Measurements from ENCODE around the gene FEZ2. TPM values are rescaled to one million over a fixed set of nuclear protein-coding genes. Genes with fewer than 3 reads are reported as not detected.

The FEZ2 gene
- total RNA-seq, 1 donor from 2014 or later = 70.7 TPM

GRCh38 chr2:36549165-36549574, 48.8 kb downstream of the FEZ2 start:
- H2AFZ ChIP-seq (replicated peaks) = no peak overlapping the region
- no peak for DNase-seq (ENCODE audit: low spot score)
- no peak overlapping the region for H3K27ac ChIP-seq
- H3K4me3 ChIP-seq = no peak overlapping the region
- Mint-ChIP-seq H3K4me1 (no peaks in the 10 kb centered on the region), H3K27ac (no peak overlapping the region), H3K4me3 (no peak overlapping the region), H3K36me3 (peaks cover 29% of the 10 kb centered on the region), H3K9me3 (no peaks in the 10 kb centered on the region), H3K27me3 (ENCODE audit: insufficient read depth, low read depth) (no peaks in the 10 kb centered on the region)
- H3K36me3 ChIP-seq = no peaks in the 10 kb centered on the region
- TF ChIP-seq, protein P1, sequence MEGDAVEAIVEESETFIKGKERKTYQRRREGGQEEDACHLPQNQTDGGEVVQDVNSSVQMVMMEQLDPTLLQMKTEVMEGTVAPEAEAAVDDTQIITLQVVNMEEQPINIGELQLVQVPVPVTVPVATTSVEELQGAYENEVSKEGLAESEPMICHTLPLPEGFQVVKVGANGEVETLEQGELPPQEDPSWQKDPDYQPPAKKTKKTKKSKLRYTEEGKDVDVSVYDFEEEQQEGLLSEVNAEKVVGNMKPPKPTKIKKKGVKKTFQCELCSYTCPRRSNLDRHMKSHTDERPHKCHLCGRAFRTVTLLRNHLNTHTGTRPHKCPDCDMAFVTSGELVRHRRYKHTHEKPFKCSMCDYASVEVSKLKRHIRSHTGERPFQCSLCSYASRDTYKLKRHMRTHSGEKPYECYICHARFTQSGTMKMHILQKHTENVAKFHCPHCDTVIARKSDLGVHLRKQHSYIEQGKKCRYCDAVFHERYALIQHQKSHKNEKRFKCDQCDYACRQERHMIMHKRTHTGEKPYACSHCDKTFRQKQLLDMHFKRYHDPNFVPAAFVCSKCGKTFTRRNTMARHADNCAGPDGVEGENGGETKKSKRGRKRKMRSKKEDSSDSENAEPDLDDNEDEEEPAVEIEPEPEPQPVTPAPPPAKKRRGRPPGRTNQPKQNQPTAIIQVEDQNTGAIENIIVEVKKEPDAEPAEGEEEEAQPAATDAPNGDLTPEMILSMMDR (IDR thresholded peaks at IDR 0.05) = no peak
- TF ChIP-seq EZH2phosphoT487 (IDR thresholded peaks at IDR 0.05) (no peak), EZH2 (IDR thresholded peaks at IDR 0.05) (no peak)
- H3K79me2 ChIP-seq (ENCODE audit: low read depth) = no peaks in the 10 kb centered on the region
- H3K4me1 ChIP-seq = no peaks in the 10 kb centered on the region
- no peak overlapping the region for H3K4me2 ChIP-seq
- H3K9me3 ChIP-seq (ENCODE audit: low read depth) = no peaks in the 10 kb centered on the region
- no peak overlapping the region for H3K9ac ChIP-seq
- H3K27me3 ChIP-seq = no peaks in the 10 kb centered on the region
- H4K20me1 ChIP-seq (ENCODE audit: low read depth) = no peaks in the 10 kb centered on the region
- H3F3A ChIP-seq (ENCODE audit: low read depth) = no peaks in the 10 kb centered on the region

GRCh38 chr2:36547906-36548305, 50.1 kb downstream of the FEZ2 start:
- Histone ChIP-seq H3K4me3 (no peak overlapping the region), H3K9ac (no peak overlapping the region), H2AFZ (replicated peaks) (no peak overlapping the region), H4K20me1 (ENCODE audit: low read depth) (no peaks in the 10 kb centered on the region), H3K9me3 (ENCODE audit: low read depth) (no peaks in the 10 kb centered on the region), H3K27me3 (no peaks in the 10 kb centered on the region), H3K4me2 (no peak overlapping the region), H3K27ac (no peak overlapping the region), H3K36me3 (no peaks in the 10 kb centered on the region), H3K79me2 (ENCODE audit: low read depth) (no peaks in the 10 kb centered on the region), H3K4me1 (no peaks in the 10 kb centered on the region), H3F3A (ENCODE audit: low read depth) (no peaks in the 10 kb centered on the region)
- H3K4me1 Mint-ChIP-seq = no peaks in the 10 kb centered on the region
- peaks cover 25% of the 10 kb centered on the region for H3K36me3 Mint-ChIP-seq
- no peaks in the 10 kb centered on the region for H3K27me3 Mint-ChIP-seq (ENCODE audit: insufficient read depth, low read depth)
- TF ChIP-seq, protein P1 (IDR thresholded peaks at IDR 0.05) = no peak
- TF ChIP-seq EZH2 (IDR thresholded peaks at IDR 0.05) (no peak), EZH2phosphoT487 (IDR thresholded peaks at IDR 0.05) (no peak)
- DNase-seq (ENCODE audit: low spot score) = no peak
- H3K9me3 Mint-ChIP-seq = no peaks in the 10 kb centered on the region
- no peak overlapping the region for H3K27ac Mint-ChIP-seq
- H3K4me3 Mint-ChIP-seq = no peak overlapping the region

GRCh38 chr2:36545871-36546416, 52.0 kb downstream of the FEZ2 start:
- Histone ChIP-seq H2AFZ (replicated peaks) (no peak overlapping the region), H3K36me3 (no peaks in the 10 kb centered on the region), H3K4me2 (no peak overlapping the region), H3K79me2 (ENCODE audit: low read depth) (no peaks in the 10 kb centered on the region), H3K27ac (no peak overlapping the region), H3K9ac (no peak overlapping the region), H3K9me3 (ENCODE audit: low read depth) (no peaks in the 10 kb centered on the region), H4K20me1 (ENCODE audit: low read depth) (no peaks in the 10 kb centered on the region), H3K4me3 (no peak overlapping the region), H3K4me1 (no peaks in the 10 kb centered on the region), H3K27me3 (no peaks in the 10 kb centered on the region), H3F3A (ENCODE audit: low read depth) (no peaks in the 10 kb centered on the region)
- no peak for DNase-seq (ENCODE audit: low spot score)
- Mint-ChIP-seq H3K4me1 (no peaks in the 10 kb centered on the region), H3K9me3 (no peaks in the 10 kb centered on the region), H3K36me3 (peaks cover 26% of the 10 kb centered on the region), H3K4me3 (no peak overlapping the region), H3K27ac (no peak overlapping the region), H3K27me3 (ENCODE audit: insufficient read depth, low read depth) (no peaks in the 10 kb centered on the region)
- TF ChIP-seq EZH2 (IDR thresholded peaks at IDR 0.05) (no peak), EZH2phosphoT487 (IDR thresholded peaks at IDR 0.05) (no peak)
- TF ChIP-seq, protein P1 (IDR thresholded peaks at IDR 0.05) = no peak

Data from neural progenitor cell (in vitro differentiated cells).